HG03039 (cell line): ENCODE results near the gene SIVA1.

ENCODE experiments used
- ATAC-seq: cut with Tn5 transposase; IDR thresholded peaks from one replicate; pipeline ENCODE4 v1.9.1; 2021; ENCODE audit warnings: mild to moderate bottlenecking, moderate library complexity; ENCODE audit not compliant: unreplicated experiment

SIVA1 gene

DNA sequence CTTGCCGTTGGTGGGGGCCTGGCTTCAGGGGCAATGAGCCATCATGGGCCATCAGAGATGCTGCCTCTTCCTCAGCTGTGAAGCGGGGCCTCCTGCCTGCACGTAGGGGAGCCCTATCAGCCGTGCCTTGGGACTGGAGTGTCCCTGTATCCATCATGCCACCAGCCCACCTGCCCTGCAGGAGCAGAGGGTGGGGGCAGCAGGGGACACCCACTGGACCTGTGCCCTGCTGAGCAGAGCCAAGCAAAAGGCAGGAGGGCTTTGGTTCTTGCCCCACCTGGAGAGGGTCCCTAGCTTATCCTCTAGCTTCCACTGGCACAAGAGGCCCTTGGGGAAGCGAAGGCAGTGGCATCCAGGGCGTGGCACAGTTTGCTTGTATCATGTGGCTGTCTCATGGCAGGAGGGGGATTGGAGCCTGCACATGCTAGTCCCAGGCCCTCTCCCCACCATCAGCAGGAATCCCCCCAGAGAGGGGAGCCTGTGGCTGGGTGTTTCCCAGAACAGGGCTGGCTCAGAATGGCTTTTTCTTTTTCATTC is 18.8 kb upstream of the SIVA1 start:
- ATAC-seq: no peak

DNA sequence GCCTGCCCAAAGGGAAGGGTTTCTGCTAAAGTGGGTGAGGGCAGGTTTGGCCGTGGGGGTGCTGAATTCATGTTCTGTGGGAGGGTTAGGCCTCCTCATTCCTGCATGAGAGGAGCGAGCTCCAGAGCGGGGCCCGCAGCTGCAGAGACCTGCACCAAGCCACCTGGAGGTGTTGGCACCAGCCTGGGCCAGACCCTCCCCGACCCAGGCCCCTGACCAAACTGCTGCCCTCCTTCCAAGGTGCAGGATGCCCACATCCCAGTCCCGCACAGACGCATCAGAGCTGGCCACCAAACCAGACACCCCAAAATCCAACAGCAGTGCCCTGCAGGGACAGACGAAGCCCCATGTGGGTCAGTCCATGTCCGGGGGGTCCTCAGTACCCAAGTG is 18.4 kb upstream of the SIVA1 start:
- ATAC-seq: no peak

- no peak for ATAC-seq
Observed at GRCh38 chr14:104734991-104735779, 17.8 kb upstream of the SIVA1 start.

DNA sequence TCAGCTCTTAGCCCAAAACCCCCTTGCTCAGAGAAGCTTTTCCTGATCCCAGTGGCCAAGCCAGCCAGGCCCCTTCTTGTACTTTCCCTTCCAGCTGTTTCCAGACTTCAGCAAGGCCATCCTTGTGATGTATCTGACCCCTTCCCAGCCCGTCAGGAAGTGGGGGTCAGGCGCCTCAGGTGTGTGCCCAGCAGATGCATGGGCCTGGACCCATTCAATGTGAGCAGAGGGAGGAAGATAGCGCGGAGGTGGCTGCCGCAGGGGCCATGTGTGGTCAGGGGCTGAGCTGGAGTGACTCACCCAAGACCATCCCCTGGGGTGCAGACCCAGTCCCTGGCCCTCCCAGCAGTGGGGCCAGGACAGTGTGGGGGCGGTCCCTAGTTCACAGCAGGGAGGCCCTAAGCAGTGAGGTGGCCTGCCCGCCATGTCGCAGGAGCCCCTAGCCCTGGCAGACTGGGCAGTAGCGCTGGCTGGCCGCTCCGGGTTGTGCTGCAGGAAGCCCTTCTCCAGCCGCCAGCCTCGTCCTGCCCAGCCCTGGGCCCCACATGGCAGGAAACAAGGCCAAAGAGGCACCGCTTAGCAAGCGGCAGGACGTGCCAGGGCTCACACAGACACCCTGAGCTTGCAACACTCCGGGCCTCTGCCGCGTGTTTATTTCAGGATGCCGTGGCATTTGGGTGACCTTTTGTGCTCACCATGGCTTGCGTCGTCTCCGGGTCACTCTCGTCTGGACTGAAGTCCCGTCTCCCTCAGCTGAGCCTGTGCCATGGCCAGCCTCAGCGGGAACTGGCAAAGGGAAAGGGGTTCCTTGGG is 16.9 kb upstream of the SIVA1 start:
- ATAC-seq: no peak

GRCh38 chr14:104738375-104739019 is 14.4 kb upstream of the SIVA1 start:
- ATAC-seq: no peak

GRCh38 chr14:104739026-104739425 is 13.9 kb upstream of the SIVA1 start:
- ATAC-seq: no peak

- ATAC-seq: no peak
Observed at GRCh38 chr14:104739546-104740516, 13.1 kb upstream of the SIVA1 start.

DNA sequence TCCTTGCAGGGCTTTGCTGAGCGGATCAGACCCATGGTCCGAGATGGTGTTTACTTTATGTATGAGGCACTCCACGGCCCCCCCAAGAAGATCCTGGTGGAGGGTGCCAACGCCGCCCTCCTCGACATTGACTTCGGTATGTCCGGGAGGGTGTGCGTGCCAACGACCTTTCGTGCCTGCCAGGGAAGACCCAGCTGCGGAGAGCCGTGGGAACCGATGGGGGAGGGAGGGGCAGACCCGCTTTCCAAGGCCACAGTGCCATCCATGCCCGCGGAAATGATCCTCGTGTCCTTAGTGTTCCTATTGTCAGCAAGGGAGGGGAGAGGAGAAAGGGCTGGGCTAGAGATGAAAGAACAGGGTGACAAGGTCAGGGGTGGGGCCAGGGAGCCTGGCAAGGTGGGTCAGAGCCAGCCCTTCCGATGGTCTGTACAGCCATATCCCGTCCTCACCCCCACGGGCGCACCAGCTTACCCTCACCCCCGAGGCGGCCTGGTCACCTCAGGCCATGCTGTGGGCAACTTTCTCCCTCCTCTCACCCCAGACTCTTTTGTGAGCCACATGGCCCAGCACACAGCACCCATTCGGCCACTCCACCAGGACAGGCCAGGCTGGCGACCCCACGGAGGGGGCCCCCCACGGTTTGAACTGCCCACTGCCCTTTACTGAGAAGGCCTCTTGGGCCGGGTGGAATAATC is 11.7 kb upstream of the SIVA1 start:
- ATAC-seq: no peak

DNA sequence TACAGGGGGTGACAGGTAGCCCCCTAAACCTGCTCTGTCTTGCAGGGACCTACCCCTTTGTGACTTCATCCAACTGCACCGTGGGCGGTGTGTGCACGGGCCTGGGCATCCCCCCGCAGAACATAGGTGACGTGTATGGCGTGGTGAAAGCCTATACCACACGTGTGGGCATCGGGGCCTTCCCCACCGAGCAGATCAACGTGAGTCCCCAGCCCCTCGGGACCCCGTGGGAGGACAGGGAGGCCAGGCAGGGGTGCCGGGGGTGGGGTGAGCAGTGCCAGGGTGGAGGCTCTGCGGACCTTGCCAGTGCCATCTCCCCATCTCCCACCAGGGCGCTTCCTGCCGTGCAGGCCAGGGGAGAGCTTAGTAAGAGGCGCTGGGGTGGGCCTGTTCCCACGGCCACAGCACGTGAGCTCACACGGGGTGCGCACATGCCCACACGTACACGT is 11.1 kb upstream of the SIVA1 start:
- ATAC-seq: no peak

DNA sequence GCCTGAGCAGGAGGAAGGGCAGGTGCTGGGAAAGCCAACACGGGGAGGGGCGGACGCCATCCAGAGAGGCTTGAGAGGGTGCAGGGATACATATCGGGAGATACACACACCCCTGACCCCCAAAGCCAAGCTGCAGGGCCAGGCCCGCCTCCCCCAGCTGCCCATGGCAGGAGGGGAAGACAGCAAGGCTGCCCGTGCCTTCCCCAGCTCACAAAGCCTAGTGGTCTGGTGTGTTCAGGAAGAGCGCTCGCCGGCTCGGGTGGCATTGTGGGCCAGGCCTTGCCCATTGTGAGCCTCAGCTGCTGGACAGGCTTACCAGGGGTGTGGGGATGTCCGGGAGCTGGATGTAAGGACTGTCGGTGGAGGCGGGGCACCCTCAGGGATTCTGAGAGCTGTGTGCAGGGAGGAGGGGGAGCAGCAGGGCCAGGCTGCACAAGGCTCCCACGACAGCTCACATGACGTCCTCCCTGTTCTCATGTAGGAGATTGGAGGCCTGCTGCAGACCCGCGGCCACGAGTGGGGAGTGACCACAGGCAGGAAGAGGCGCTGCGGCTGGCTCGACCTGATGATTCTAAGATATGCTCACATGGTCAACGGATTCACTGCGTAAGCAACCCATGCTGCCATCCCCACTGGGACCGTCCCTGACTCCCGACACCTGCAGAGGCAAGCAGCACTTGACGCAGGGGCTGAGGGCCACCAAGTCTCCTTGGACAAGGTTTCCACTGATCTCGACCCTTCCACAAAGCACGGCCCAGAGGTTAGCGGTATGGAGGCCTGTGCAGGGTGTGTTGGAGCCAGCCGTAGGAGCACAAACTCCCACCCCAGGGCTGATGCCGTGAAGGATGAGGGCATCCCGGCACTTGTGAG is 10.1 kb upstream of the SIVA1 start:
- ATAC-seq: no peak

GRCh38 chr14:104743461-104744380 is 9.2 kb upstream of the SIVA1 start:
- no peak for ATAC-seq

GRCh38 chr14:104744484-104744883 is 8.5 kb upstream of the SIVA1 start:
- no peak for ATAC-seq

GRCh38 chr14:104745431-104745830 is 7.5 kb upstream of the SIVA1 start:
- no peak for ATAC-seq

DNA sequence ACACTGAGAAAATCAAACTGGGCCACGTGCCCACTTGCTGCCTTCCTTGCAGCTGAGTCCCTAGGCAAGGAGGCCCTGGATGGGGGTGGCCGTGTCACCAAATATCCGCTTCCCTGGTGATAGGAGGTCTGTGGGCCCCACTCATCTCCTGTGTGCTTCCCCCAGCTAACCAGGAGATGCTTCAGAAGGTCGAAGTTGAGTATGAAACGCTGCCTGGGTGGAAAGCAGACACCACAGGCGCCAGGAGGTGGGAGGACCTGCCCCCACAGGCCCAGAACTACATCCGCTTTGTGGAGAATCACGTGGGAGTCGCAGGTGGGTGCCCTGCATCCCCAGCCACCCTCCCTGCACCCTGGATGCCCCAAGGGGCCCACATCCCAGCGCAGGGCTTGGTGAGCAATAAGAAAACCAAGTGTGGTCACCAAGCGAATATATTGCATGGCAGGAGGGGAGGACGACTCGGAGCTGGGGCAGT is 6.8 kb upstream of the SIVA1 start:
- no peak for ATAC-seq

DNA sequence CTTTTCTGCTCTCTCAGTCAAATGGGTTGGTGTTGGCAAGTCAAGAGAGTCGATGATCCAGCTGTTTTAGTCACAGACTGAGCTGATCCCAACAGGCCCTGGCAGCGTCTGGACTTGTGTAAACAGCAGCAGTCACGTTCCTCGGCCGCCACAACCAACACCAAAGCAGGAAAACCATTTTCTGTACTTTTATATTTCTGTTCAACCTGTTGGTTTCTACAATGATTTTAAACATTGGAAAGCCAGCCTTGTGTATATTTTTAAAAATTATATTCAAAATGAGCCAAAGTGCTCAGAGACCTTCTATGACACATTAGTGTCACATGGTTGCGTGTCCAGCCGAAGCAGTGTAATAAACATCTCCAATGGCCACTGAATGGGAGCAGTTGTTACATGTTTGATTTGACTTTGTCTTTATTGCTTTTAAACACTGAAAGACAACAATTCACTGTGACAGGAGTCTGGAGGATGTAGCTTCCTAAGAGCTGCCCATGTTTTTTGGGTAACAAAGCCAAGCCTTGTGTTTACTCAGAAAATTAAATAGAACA is 5.9 kb upstream of the SIVA1 start:
- no peak for ATAC-seq

DNA sequence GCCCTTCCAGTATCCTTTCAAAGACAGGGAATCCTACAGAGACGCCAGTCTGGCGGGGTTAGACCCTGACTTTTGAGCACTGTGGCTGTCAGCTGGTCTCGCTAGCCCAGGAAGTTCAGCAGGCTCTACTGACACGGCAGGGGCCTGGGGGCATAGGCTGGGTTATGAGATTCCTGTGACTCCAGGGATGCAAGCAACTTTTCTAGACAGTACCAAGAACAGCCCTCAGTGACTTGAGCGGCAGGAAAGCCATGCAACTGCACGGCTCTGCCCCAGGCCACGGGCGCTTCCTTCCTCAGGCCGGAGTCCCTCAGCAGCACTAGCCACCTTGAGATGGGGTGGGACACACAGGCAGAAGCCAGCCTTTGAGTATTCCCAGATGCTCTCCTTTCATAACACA is 5.1 kb upstream of the SIVA1 start:
- no peak for ATAC-seq

GRCh38 chr14:104749111-104749649 is 3.8 kb upstream of the SIVA1 start:
- no peak for ATAC-seq
